Right cardiac atrium (tissue), 5 donors: ENCODE results near the gene CA10. TPM values are rescaled to one million over a fixed set of nuclear protein-coding genes. Genes with fewer than 3 reads are reported as not detected.

Experiments used
- ATAC-seq, 2 donors: fragments of 200-7000 bp; cut with Tn5 transposase; one replicate each; pipeline versions ENCODE4 v1.8.0 to v1.9.1; 2020; ENCODE audit warnings: moderate library complexity in 2 of 2, mild to moderate bottlenecking in 1 of 2
- DNase-seq, 3 donors: peaks; one replicate each; pipeline ENCODE4 v3.0.0-alpha.2; 2020
- H3K27ac ChIP-seq: one replicate; pipeline ENCODE4 v1.5.1; 2013; ENCODE audit warnings: mild to moderate bottlenecking, low read length, control low read depth, moderate library complexity
- H3K27me3 ChIP-seq: one replicate; pipeline ENCODE4 v1.6.1; 2013; ENCODE audit not compliant: control insufficient read depth, insufficient read depth
- H3K4me1 ChIP-seq: one replicate; pipeline ENCODE4 v1.6.1; 2013; ENCODE audit warnings: low read length; ENCODE audit not compliant: control insufficient read depth, insufficient read depth
- H3K4me3 ChIP-seq: one replicate; pipeline ENCODE4 v1.5.1; 2013; ENCODE audit warnings: low read length, control low read depth
- H3K9me3 ChIP-seq: one replicate; pipeline ENCODE4 v1.6.1; 2013; ENCODE audit warnings: low read length; ENCODE audit not compliant: control insufficient read depth
- WGBS: extraction: QIAGEN DNeasy Blood & Tissue Kit; methylation state at CpG from one replicate; pipeline ENCODE4 v1.1.7; 2013; 5-methylcytosine and 5-hydroxymethylcytosine counted together
- intact Hi-C, 4 donors: fragments of 100-400 bp; cut with DNase I; formaldehyde crosslinking; loops; one replicate each; pipeline versions ENCODE4 v1.11.0 to v1.14.0; 2022 to 2023
- polyA plus RNA-seq: library from polyadenylated mRNA; stranded (reverse); fragments of 200-250 nt; gene quantifications from one replicate; pipeline ENCODE4 v1.2.3, GENCODE V29; 2013
- total RNA-seq, 4 donors: library from RNA; stranded (reverse); fragmentation: NEBNext Ultra II Directional; extraction: Animal tissue kit (Norgen Biotek cat#: 25700); gene quantifications; one replicate each; pipeline ENCODE4 v1.2.1, GENCODE V29; 2021
- donor health status: healthy with polysubstance abuse.
- donor health status: DM: no; HTN: yes; CAD: no.
- donor health status: DM: no; HTN: no; CAD: no.
- donor health status: DM: no; HTN: yes; CAD: no; lungs with severe emphysema.
- donor health status: DM: yes; HTN: yes; CAD: no.

Gene CA10
- total and polyA plus RNA-seq, 5 donors = 0.05 TPM; not detected in 4

GRCh38 chr17:51741458-51741857, 417.1 kb downstream of the CA10 start:
- intact Hi-C loops = no loop called here

GRCh38 chr17:51740531-51740930, 418.0 kb downstream of the CA10 start:
- Histone ChIP-seq H3K9me3 (no peaks in the 10 kb centered on the region), H3K4me3 (no peak overlapping the region), H3K4me1 (no peaks in the 10 kb centered on the region), H3K27me3 (no peaks in the 10 kb centered on the region), H3K27ac (no peak overlapping the region)
- WGBS = 58% methylated on average over 5 of the region's 5 CpGs
- ATAC-seq (no peak), DNase-seq (no peak)
- intact Hi-C loops = no loop called here

More at GRCh38 chr17:51741458-51741857, 417.1 kb downstream of the CA10 start:
- no peak overlapping the region for H3K27ac ChIP-seq
- ATAC-seq (no peak), DNase-seq (no peak)
- H3K9me3 ChIP-seq = no peaks in the 10 kb centered on the region
- no peaks in the 10 kb centered on the region for H3K27me3 ChIP-seq
- H3K4me3 ChIP-seq = no peak overlapping the region
- no peaks in the 10 kb centered on the region for H3K4me1 ChIP-seq

GRCh38 chr17:51739245-51739886, 419.1 kb downstream of the CA10 start:
- 73% methylated on average over 6 of the region's 6 CpGs for WGBS
- H3K27me3 ChIP-seq = no peaks in the 10 kb centered on the region
- ATAC-seq (no peak), DNase-seq (no peak)
- no peak overlapping the region for H3K4me3 ChIP-seq
- no peaks in the 10 kb centered on the region for H3K9me3 ChIP-seq
- intact Hi-C loops = no loop called here
- no peaks in the 10 kb centered on the region for H3K4me1 ChIP-seq
- no peak overlapping the region for H3K27ac ChIP-seq

- intact Hi-C loops = no loop called here
- Histone ChIP-seq H3K27ac (no peak overlapping the region), H3K4me3 (no peak overlapping the region), H3K4me1 (no peaks in the 10 kb centered on the region), H3K27me3 (no peaks in the 10 kb centered on the region), H3K9me3 (no peaks in the 10 kb centered on the region)
- no peak for DNase-seq
- 75% methylated on average over 2 of the region's 2 CpGs for whole genome bisulfite sequencing
- no peak for ATAC-seq
Observed at GRCh38 chr17:51736356-51736755, 422.2 kb downstream of the CA10 start.

- DNase-seq = no peak
- Histone ChIP-seq H3K4me3 (no peak overlapping the region), H3K27me3 (no peaks in the 10 kb centered on the region), H3K9me3 (no peaks in the 10 kb centered on the region), H3K27ac (no peak overlapping the region), H3K4me1 (no peaks in the 10 kb centered on the region)
- no peak for ATAC-seq
- WGBS = 95% methylated on average over 2 of the region's 2 CpGs
- intact Hi-C loops = no loop called here
Observed at GRCh38 chr17:51734976-51735375, 423.5 kb downstream of the CA10 start.

GRCh38 chr17:51734462-51734861, 424.1 kb downstream of the CA10 start:
- DNase-seq (peak in 1 of 3 donors; percentile 40), ATAC-seq (no peak)
- no peaks in the 10 kb centered on the region for H3K4me1 ChIP-seq
- H3K9me3 ChIP-seq = no peaks in the 10 kb centered on the region
- intact Hi-C loops = no loop called here
- no peak overlapping the region for H3K4me3 ChIP-seq
- 79% methylated on average over 4 of the region's 4 CpGs for WGBS
- H3K27ac ChIP-seq = no peak overlapping the region
- no peaks in the 10 kb centered on the region for H3K27me3 ChIP-seq

- ATAC-seq = no peak
- WGBS = 77% methylated on average over 6 of the region's 6 CpGs
- H3K4me1 ChIP-seq = no peaks in the 10 kb centered on the region
- H3K27ac ChIP-seq = no peak overlapping the region
- no peak overlapping the region for H3K4me3 ChIP-seq
- intact Hi-C loops = no loop called here
- no peaks in the 10 kb centered on the region for H3K9me3 ChIP-seq
- DNase-seq = no peak
- H3K27me3 ChIP-seq = no peaks in the 10 kb centered on the region
Observed at GRCh38 chr17:51733166-51733565, 425.3 kb downstream of the CA10 start.

GRCh38 chr17:51731941-51732722, 426.4 kb downstream of the CA10 start:
- intact Hi-C loops = no loop called here
- Histone ChIP-seq H3K4me3 (no peak overlapping the region), H3K4me1 (no peaks in the 10 kb centered on the region), H3K27me3 (no peaks in the 10 kb centered on the region), H3K27ac (no peak overlapping the region), H3K9me3 (no peaks in the 10 kb centered on the region)
- ATAC-seq (no peak), DNase-seq (no peak)
- WGBS = 56% methylated on average over 6 of the region's 6 CpGs

GRCh38 chr17:51730303-51731050, 428.0 kb downstream of the CA10 start:
- intact Hi-C loops = no loop called here
- H3K27ac ChIP-seq = no peak overlapping the region
- no peak for DNase-seq
- no peak overlapping the region for H3K4me3 ChIP-seq
- H3K27me3 ChIP-seq = no peaks in the 10 kb centered on the region
- H3K9me3 ChIP-seq = no peaks in the 10 kb centered on the region
- WGBS = 76% methylated on average over 4 of the region's 4 CpGs
- no peak for ATAC-seq
- no peaks in the 10 kb centered on the region for H3K4me1 ChIP-seq

- ATAC-seq (no peak), DNase-seq (no peak)
- 86% methylated on average over 3 of the region's 3 CpGs for whole genome bisulfite sequencing
- no peaks in the 10 kb centered on the region for H3K9me3 ChIP-seq
- no peak overlapping the region for H3K4me3 ChIP-seq
- no peak overlapping the region for H3K27ac ChIP-seq
- H3K27me3 ChIP-seq = no peaks in the 10 kb centered on the region
- intact Hi-C loops = no loop called here
- H3K4me1 ChIP-seq = no peaks in the 10 kb centered on the region
Observed at GRCh38 chr17:51725185-51725584, 433.3 kb downstream of the CA10 start.

GRCh38 chr17:51724043-51724580, 434.4 kb downstream of the CA10 start:
- ATAC-seq = no peak
- Histone ChIP-seq H3K27ac (no peak overlapping the region), H3K4me1 (no peaks in the 10 kb centered on the region), H3K4me3 (no peak overlapping the region), H3K9me3 (no peaks in the 10 kb centered on the region), H3K27me3 (no peaks in the 10 kb centered on the region)
- WGBS = 88% methylated on average over 1 of the region's 1 CpG
- intact Hi-C loops = no loop called here
- DNase-seq = no peak
